Sigmoid colon (tissue), 4 donors: ENCODE measurements around the gene COL21A1.

Source experiments
- CTCF ChIP-seq, 4 experiments: fragments of 450-650 bp in 3 of 4; fragments of 200-600 bp in 1 of 4; IDR thresholded peaks; one replicate each; pipeline ENCODE4 v1.5.1; 2016 to 2019; ENCODE audit warnings: antibody characterized with exemption in 4 of 4, mild to moderate bottlenecking in 3 of 4, moderate library complexity in 2 of 4
- EP300 ChIP-seq, 4 donors: sonication (generic); formaldehyde crosslinking; IDR thresholded peaks; one replicate each; pipeline ENCODE4 v1.6.1; 2017; ENCODE audit warnings: antibody characterized with exemption in 4 of 4
- POLR2A ChIP-seq, 2 donors: fragments of 450-650 bp; IDR thresholded peaks; one replicate each; pipeline ENCODE4 v1.6.1; 2016; ENCODE audit warnings: antibody characterized with exemption in 2 of 2, mild to moderate bottlenecking in 2 of 2, moderate library complexity in 2 of 2
- POLR2AphosphoS5 ChIP-seq, 4 donors: sonication (generic); formaldehyde crosslinking; IDR thresholded peaks; one replicate each; pipeline ENCODE4 v1.6.1; 2017; ENCODE audit warnings: antibody characterized with exemption in 4 of 4

DNA sequence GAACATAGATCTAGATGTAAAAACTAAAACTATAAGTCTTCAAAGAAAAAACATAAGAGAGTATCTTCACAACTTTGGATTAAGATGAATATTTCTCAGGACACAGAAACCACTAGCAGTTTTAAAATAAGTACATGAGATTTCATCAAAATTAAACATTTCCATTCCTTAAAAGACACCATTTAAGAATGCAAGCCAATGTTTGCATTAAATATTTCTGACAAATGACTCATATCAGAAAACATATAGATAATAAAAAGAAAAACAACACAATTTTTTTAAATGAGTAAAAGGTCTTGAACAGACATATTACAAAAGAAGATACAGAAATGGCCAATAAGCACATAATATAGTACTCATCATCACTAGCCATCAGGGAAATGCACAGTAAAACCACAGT is 59.7 kb downstream of the COL21A1 start:
- no peak for TF ChIP-seq CTCF (IDR thresholded peaks at IDR 0.05)
- no peak for TF ChIP-seq POLR2A (IDR thresholded peaks at IDR 0.05)
- no peak for TF ChIP-seq EP300 (IDR thresholded peaks at IDR 0.05)
- TF ChIP-seq POLR2AphosphoS5 (IDR thresholded peaks at IDR 0.05) = no peak
